HL-60/S4 treated with retinoic acid at 250 ng/mL for 4 days and 3 days (cell line): ENCODE measurements around the gene FBXO10.
"Not testable (repeated sequence)": the region's sequence is repeated elsewhere in the genome, so short reads cannot be mapped to it uniquely, and the experiment has no call there.

Experiments used
- in situ Hi-C: fragments of 300-500 bp; cut with MboI; formaldehyde crosslinking; loops from 2 replicates; pipeline ENCODE4 v1.7.0; 2022; ENCODE audit warnings: low sequenced_read_pairs

FBXO10 gene

DNA sequence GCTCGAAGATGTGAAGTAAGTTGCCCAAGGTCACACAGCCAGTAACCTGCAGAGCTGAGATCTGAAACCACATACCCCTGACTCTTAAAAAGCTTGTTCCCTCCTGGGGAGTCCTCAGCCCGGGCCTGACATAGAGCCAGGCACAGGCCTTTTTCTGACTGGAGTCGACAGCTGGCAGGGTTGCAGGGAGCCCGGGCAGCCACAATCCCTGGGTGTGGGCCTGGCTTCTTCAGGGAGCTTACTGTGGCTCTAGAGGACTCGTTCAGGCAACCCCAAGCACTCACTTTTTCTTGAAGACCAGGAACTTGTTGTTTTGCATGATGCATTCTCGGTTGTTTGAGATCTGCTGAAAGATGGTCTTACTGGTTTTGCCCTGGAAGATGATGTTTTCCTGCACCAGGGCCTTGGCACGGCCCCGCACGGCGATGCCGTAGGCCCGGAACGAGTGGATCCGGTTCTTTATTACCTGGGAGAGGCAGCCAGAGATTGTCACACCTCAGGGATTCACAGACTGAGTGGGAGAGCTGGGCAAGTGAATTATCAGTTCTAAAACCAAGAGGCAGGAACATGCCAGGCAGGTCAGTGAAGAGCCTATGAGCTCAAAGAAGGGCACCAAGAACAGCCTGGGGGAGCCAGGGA lies 60.4 kb downstream of the FBXO10 start:
- in situ Hi-C loops: no loop called here

DNA sequence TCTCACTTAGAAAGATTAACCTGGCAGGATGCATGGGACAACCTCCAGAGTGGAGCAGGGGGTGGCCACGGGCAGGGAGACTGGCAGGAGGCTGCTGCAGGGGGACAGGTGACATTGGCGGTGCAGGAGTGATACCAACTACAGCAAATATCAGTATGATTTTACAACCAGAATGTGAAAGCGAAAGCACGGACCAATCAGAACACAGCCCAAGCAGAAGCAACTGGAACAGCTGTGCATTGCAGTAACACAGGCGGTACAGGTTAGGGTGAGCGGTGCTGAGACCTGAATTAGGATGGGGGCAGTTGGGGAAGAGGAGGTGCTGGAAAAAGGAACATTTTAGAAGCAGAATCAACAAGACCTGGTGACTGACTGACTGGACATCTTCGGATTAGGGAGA lies 61.2 kb downstream of the FBXO10 start:
- in situ Hi-C loops: no loop called here

DNA sequence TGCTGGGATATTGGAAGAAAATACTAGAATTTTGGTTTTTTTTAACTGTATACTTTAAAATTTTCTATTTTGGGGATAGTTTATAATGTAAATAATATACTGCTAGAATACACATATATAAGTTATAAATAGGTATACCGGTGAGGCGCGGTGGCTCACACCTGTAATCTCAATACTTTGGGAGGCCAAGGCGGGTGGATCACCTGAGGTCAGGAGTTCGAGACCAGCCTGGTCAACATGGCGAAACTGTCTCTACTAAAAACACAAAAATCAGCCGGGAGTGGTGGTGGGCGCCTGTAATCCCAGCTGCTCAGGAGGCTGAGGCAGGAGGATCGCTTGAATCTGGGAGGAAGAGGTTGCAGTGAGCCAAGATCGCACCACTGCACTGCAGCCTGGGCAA lies 61.8 kb downstream of the FBXO10 start:
- in situ Hi-C loops: not testable (repeated sequence)

DNA sequence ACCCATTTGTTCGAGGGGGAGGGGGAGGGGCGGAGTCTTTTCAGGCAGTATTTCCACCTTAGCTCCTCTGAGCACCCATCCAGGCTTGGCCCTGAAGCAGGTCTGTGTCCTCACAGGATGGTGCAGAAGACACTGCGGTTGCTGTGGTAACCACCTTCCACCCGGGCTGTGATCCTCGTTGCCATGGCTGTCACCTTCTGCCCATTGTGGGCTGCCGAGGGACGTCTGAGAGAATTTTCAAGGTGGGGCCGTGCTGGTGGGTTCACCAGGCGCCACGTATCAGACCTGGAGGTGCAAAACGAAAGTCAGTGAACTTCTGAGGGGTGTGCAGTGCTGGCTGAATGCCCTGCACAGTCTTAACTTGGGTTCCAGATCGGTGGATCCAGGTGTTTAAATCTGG lies 63.7 kb downstream of the FBXO10 start:
- in situ Hi-C loops: no loop called here

DNA sequence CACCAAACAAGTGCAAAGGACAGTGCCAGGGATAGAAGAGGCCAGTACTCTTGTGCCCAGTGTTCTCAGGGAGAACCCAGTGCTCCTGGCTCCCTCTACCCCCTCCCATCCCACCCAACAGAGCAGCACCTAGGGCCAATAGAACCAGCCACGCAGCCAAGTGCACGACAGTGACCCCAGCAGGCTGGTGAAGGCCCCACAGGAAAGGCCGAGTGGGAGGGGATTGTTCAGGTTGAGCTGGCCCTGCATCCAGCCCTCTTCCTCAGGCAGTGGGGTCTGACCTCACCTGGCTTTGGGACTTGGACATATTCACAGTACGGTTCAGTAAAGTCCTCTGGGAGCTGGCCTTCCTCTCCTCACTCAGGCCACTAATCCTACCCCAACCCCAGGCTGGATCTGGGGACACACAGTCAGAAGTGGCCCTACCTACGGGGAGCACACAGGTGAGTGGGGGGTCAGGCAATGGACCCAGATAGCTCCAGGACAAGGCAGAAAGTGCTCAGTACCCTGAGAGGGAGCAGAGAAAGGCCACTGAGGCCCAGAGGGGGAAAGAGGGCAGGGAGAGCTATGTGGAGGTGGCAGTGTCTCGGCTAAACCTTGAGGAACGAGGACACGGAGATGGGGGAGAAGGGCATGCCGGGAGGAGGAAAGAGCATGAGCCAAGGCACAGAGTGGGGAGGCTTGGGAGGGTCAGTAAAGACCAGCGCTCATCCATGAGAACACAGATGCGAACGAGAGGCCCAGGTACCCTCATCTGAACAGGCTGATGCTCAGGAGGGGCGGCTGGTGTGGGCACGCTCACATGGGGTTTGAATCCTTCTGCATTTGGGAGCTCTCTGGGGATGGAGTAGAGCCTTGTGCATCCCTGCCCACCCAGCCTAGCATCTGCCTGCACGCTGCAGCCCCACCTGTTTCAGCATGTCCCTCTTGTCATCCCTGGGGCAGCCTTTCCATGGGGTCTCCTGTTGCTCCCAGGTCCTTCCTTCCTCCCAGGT lies 64.9 kb downstream of the FBXO10 start:
- in situ Hi-C loops: no loop called here

DNA sequence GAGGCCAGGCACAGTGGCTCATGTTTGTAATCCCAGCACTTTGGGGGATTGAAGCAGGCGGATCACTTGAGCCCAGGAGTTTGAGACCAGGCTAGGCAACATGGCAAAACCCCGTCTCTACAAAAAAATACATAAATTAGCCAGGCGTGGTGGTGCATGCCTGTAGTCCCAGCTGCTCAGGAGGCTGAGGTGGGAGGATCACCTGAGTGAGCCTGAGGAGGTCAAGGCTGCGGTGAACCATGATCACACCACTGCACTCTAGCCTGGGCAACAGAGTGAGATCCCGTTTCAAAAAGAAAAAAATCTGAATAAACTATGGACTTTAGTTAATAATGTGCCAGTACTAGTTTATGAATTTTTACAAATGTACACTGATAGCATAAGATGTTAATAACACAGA lies 66.1 kb downstream of the FBXO10 start:
- in situ Hi-C loops: not testable (repeated sequence)

DNA sequence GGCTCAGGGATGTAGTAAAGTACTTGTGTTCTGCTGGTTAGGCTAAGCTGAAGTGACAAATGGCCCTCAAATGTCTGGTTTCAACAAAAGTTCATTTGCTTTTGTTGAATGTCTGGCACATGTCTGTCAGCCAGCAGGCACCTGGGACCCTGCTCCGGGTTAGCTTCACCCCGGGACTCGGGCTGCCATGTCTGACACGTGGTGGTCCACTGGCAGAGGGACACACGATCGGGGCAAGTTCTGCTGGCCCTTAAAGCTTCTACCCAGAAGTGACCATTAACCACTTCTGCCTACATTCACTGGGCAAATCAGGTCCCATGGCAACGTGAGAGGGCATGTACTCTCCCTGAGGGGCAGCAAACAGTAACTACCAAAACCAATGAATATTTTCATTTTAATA lies 66.6 kb downstream of the FBXO10 start:
- in situ Hi-C loops: no loop called here

DNA sequence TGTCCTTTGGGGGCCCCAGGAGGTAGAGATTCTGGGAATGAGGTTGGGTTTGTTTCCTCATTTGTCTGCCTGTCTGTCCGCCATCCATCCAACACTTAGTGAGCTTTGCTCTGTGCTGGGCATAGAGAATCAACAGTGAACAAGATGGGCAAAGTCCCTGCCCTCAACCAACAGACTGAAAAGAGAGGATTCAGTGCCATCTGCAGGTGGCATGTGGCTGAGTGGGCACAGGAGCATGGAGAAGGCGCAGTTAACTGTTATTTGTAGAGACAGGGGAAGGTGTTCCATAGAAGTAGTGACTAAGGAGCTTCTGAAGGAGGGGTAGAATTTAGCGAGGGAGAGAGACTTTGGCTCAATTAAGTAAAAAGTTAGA lies 67.4 kb downstream of the FBXO10 start:
- in situ Hi-C loops: no loop called here

DNA sequence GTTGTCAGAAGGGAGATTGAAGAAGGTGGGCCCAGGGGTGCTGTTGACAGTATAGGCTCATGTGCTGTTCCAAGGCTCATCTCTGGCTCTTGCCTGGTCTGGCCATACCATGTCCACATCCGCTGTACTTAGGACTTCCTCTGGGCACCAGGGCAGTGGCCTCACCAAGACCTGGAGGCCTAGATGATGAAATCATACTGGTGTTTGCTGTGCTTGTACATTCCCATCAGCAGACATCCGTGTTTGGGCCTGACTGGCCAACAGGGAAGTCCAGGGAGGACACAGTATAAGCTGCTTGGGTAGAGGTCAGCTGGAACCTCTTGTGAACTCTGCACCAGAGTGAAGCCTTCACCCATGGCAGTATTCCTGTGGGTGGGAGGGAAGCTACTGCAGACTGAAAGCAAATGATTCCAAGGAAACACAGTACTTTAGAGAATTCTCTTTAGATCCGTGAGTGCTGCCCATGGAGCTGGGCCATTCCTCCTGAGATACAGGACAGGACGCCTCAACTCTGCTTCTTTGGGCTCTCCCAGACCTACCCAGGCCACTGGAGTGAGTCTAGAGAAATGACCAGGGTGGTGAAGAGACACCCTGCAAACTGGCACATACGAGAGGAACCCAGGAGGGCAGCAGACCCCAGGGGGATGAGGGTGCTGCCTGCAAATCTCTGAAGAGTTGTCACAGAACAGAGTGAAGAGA lies 67.9 kb downstream of the FBXO10 start:
- in situ Hi-C loops: no loop called here

DNA sequence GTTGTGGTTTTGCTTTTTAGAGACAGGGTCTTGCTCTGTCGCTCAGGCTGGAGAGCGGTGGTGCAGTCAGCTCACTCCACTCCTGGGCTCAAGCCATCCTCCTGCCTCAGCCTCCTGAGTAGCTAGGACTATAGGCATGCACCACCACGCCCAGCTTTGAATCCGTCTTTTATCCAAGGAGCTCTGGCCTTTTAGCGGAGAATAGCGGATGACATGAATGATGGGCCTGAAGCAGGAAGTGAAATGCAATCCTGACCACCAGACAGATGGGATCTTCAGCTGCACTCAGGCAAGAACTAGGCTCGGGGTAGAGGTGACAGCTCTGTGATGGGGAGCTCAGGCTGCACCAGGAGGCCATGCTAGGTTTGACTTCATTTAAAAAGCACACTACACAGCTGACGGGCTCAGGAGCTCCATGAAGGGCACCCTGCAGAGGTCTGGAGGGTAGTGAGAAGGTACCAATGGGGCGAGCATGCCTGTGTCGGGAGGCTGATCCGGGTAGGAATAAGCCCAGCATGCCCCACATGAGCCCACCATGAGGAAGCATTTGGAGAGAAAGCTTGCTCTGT lies 68.5 kb downstream of the FBXO10 start:
- in situ Hi-C loops: no loop called here

DNA sequence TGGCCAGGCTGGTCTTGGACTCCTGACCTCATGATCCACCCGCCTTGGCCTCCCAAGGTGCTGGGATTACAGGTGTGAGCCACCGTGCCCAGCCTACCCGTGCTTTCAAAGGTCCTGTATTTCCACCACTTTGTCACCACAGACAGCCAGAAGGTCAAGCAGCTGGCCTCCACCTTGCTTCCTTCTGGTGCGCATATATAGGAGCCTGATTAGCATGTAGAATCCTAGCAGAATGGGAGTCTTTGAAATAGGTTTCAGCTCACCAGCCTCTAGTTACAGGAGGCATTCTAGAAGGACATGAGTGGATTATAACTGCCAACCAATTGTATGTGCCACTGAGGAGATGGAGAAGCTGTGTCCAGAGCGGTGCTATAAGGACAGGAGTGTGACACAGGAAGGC lies 71.6 kb downstream of the FBXO10 start:
- in situ Hi-C loops: no loop called here

DNA sequence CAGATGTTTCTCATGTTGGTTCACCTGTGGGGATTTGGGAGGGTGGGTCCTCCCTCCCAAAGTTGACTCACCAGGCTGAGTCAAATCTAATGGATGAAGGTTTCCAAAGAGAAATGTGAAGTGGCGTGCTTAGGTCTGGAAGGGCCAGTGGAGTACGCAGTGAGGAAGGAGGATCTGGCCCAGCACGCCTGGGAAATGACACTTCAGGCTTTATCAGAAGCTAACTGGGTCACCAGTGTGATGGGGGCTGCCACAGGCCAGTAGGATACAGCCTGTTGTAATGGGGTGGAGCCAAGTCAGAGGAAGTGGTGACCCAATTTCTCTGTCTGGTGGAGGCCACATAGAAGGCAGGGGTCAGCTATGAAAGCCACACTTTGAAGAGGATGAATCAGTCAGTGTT lies 72.4 kb downstream of the FBXO10 start:
- in situ Hi-C loops: no loop called here

DNA sequence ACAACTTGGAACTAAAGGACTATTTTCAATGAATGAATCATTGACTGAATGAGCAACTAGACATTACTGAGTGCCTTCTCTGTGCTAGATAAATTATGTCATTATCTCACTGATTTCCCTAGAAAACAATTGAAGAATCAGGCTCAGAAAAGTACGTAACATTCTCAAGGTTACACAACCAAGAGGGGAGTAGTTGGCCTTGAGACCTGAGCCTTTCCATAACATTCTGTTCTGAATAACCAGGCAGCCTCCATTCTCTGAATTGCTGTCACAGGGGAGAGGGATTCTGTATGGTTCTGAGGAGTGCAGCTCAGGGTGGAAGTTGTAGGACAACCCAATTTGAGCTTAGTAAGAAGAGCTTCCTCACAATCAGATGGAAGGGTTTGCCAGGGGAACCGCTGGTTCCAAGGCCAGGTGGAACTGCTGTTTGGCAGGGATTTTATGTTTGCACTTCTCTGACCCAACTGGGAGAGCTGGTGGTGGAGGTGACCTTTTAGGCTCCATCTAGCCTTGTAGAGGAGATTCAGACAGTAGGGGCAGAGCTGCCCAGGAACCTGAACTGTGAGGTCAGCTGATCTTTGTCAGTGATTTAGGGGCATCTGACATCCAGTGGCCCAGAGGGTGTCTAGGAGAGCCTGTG lies 74.1 kb downstream of the FBXO10 start:
- in situ Hi-C loops: no loop called here

DNA sequence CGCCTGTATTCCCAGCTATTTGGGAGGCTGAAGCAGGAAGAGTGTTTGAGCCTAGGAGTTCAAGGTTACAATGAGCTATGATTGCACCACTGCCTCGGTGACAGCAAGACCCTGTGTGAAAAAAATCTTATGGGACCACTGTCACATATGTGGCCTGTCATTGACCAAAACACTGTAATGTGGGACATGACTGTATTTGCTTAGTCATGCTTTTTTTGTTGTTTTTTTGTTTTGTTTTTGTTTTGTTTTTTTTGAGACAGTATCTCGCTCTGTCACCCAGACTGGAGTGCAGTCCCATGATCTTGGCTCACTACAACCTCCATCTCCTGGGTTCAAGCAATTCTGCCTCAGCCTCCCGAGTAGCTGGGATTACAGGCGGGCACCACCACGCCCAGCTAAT lies 76.9 kb downstream of the FBXO10 start:
- in situ Hi-C loops: loop anchor here (25.0 kb wide), 4 partner anchors 88 to 863 kb away; partner anchors contain the start of genes FBXO10, SLC25A51, TOMM5 and TRMT10B

DNA sequence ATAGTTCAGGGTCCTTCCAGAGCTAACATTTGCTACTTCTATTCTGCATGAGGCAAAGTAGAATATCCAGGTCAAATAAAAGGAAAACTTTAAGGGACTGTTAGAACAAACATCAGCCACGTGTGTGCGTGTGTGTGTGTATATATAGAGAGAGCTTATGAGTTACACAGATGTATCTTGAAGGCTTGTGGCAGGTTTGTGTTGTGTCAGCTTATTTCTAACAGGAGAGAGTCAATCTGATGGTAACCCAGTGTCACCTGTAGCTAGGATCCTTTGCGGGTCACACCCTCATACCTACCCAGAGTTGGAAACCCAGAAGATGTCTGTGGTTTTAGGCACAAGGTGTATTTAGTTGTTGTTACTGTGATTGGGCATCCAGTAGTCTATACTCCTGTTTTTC lies 77.7 kb downstream of the FBXO10 start:
- in situ Hi-C loops: loop anchor here (25.0 kb wide), 4 partner anchors 89 to 864 kb away; partner anchors contain the start of genes FBXO10, SLC25A51, TOMM5 and TRMT10B

DNA sequence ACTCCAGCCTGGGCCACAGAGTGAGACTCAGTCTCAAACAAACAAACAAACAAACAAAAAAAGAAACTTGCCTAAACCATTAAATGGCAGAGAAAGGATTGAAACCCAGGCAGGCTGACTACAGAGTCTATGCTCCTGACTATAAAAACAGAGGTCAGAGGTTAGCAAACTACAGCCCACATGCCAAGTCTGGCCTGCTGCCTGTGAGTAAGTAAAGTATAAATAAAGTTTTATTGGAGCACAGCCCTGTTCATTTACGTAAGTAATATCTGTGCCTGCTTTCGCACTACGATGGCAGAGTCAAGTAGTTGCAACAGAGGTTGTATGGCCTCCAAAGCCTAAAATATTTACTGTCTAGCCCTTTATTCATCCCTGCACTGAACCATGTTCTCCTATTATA lies 78.9 kb downstream of the FBXO10 start:
- in situ Hi-C loops: loop anchor here (25.0 kb wide), 4 partner anchors 90 to 865 kb away; partner anchors contain the start of genes FBXO10, SLC25A51, TOMM5 and TRMT10B

DNA sequence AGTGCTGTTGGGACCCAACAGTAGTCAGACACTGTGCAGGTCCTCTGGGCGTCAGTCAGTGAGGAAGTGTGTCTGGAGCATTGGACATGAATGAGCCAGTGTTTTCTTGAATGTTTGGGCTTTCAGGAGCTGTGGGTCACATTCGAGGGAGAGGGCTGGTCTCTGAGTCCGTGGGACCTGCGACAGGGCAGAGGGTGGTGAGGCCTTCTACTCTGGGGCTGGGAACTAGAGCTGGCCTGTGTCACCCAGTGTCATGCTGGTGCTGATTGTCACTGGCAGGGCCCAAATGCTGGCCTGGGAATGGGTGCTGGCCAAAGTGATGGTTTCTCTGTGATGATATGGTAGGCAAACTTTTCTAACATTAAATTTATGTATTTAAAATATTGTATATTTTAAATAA lies 80.2 kb downstream of the FBXO10 start:
- in situ Hi-C loops: loop anchor here (25.0 kb wide), 4 partner anchors 91 to 866 kb away; partner anchors contain the start of genes FBXO10, SLC25A51, TOMM5 and TRMT10B

DNA sequence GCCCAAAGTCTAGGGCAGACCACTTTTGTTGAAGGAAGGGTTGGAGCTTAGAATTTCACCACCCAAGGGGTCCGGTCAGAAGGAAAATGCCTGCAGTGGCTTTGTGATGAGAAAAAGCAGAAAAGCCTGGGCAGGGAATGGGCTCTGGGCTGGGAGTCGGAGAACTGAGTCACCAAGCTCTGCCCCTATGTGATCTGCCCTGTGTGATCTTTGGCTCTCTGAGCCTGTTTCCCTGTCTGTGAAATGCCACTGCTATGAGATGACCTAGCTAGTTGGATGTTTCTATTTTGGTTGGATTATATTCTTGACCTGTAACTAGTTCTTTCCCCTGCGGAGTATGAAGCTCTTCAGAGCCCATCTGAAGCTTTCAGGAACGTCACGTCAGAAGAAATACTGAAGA lies 80.6 kb downstream of the FBXO10 start:
- in situ Hi-C loops: loop anchor here (25.0 kb wide), 4 partner anchors 92 to 867 kb away; partner anchors contain the start of genes FBXO10, SLC25A51, TOMM5 and TRMT10B

DNA sequence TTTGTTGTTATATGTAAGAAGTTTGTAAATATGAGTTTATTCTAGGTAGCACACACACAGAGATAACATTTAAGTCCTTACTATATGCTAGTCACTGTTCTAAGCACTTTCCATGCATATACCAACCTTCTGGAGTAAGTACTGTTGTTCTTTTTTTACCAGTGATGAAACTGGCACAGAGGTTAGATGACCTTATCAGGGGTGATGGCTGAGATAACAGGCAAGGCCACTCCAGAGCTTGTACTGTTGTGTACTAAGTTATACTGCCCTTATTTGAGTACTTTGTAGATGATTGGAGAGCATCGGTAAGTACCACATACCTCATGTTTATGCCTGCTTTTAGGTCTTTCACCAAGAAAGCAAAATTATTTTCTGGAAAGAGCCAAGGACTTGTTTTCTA lies 84.2 kb downstream of the FBXO10 start:
- in situ Hi-C loops: loop anchor here (25.0 kb wide), 4 partner anchors 95 to 870 kb away; partner anchors contain the start of genes FBXO10, SLC25A51, TOMM5 and TRMT10B
